Lung (tissue), 12 donors: Measurements from ENCODE around the gene TMEM150B. TPM values are rescaled to one million over a fixed set of nuclear protein-coding genes. Genes with fewer than 3 reads are reported as not detected.

Experiments
- ATAC-seq: fragments of 200-7000 bp; cut with Tn5 transposase; one replicate; pipeline ENCODE4 v1.9.1; 2020; ENCODE audit warnings: moderate number of reproducible peaks; ENCODE audit not compliant: insufficient read depth, low FRiP score
- DNase-seq, 3 donors: peaks; one replicate each; pipeline ENCODE4 v3.0.0-alpha.2; 2013 to 2017
- H3K27ac ChIP-seq, 2 donors: one replicate each; pipeline ENCODE4 v1.5.1; 2013; ENCODE audit warnings: mild to moderate bottlenecking in 2 of 2, moderate library complexity in 2 of 2, control low read depth in 1 of 2, inconsistent platforms in 1 of 2, low read depth in 1 of 2, low read length in 1 of 2
- H3K27me3 ChIP-seq, 3 donors: one replicate each; pipeline ENCODE4 v1.5.1; 2013; ENCODE audit warnings: low read length in 2 of 3; ENCODE audit not compliant: control insufficient read depth in 3 of 3, insufficient read depth in 3 of 3
- H3K36me3 ChIP-seq, 4 donors: one replicate each; pipeline ENCODE4 v1.5.1; 2013; ENCODE audit warnings: low read length in 4 of 4, mild to moderate bottlenecking in 1 of 4, moderate library complexity in 1 of 4; ENCODE audit not compliant: control insufficient read depth in 4 of 4, insufficient read depth in 4 of 4
- H3K4me1 ChIP-seq, 5 donors: one replicate each; pipeline ENCODE4 v1.5.1; 2013; ENCODE audit warnings: low read length in 5 of 5, mild to moderate bottlenecking in 2 of 5, moderate library complexity in 1 of 5; ENCODE audit not compliant: control insufficient read depth in 5 of 5, insufficient read depth in 5 of 5
- H3K4me3 ChIP-seq: one replicate; pipeline ENCODE4 v1.5.1; 2013; ENCODE audit warnings: mild to moderate bottlenecking, control low read depth, moderate library complexity
- H3K9ac ChIP-seq, 2 donors: one replicate each; pipeline ENCODE4 v1.5.1; 2013; ENCODE audit warnings: low read length in 2 of 2, control low read depth in 1 of 2; ENCODE audit not compliant: insufficient read depth in 1 of 2
- H3K9me3 ChIP-seq, 4 donors: one replicate each; pipeline ENCODE4 v1.5.1; 2013; ENCODE audit warnings: low read length in 3 of 4, mild to moderate bottlenecking in 1 of 4, moderate library complexity in 1 of 4; ENCODE audit not compliant: control insufficient read depth in 4 of 4, insufficient read depth in 3 of 4
- CTCF ChIP-seq: IDR thresholded peaks from 2 replicates; pipeline ENCODE4 v1.5.1; 2012; ENCODE audit warnings: mild to moderate bottlenecking; ENCODE audit errors: control extremely low read depth, extremely low read depth
- WGBS, 2 donors: extraction: QIAGEN DNeasy Blood & Tissue Kit; methylation state at CpG; one replicate each; pipeline ENCODE4 v1.1.7; 2013; 5-methylcytosine and 5-hydroxymethylcytosine counted together
- polyA plus RNA-seq, 2 donors: library from polyadenylated mRNA; stranded (reverse); fragments of 200-250 nt; gene quantifications; one replicate each; pipeline ENCODE4 v1.2.1, GENCODE V29; 2013
- total RNA-seq, 2 donors: library from RNA; depleted of rRNA in 1 of 2; stranded (reverse); fragments of >200 nt in 1 of 2; gene quantifications; one replicate each; pipeline ENCODE4 v1.2.1, GENCODE V29; 2014 to 2021
- donor health status: control.
- donor health status: control.
- donor health status: Bipolar disorder and iron deficiency.
- donor health status: healthy.
- donor health status: DM: yes; HTN: yes; CAD: no.

Gene TMEM150B
- total and polyA plus RNA-seq, 4 donors, result 2.3 to 23.0 (median 17.0) TPM

GRCh38 chr19:55358493-55358892 is 33.4 kb upstream of the TMEM150B start:
- Histone ChIP-seq H3K27me3 (peaks cover 0 to 24% (median 7%) of the 10 kb centered on the region in 3 donors), H3K9ac (no peak overlapping the region), H3K36me3 (no peaks in the 10 kb centered on the region), H3K27ac (no peak overlapping the region), H3K4me3 (no peak overlapping the region), H3K4me1 (peaks cover 0 to 6% (median 0%) of the 10 kb centered on the region in 5 donors), H3K9me3 (no peaks in the 10 kb centered on the region)
- no peak for TF ChIP-seq CTCF
- WGBS, 2 donors, result 87 to 91% methylated on average over 16 to 19 of the region's 19 CpGs
- DNase-seq, result no peak
- ATAC-seq, result no peak

GRCh38 chr19:55355213-55355821 is 30.2 kb upstream of the TMEM150B start:
- Histone ChIP-seq H3K4me1 (peaks cover 0 to 11% (median 3%) of the 10 kb centered on the region in 5 donors), H3K9ac (no peak overlapping the region), H3K36me3 (no peaks in the 10 kb centered on the region), H3K27ac (no peak overlapping the region), H3K9me3 (peaks cover 0 to under 1% (median 0%) of the 10 kb centered on the region in 4 donors), H3K27me3 (peaks cover 0 to 45% (median 26%) of the 10 kb centered on the region in 3 donors), H3K4me3 (no peak overlapping the region)
- 35 to 38% methylated on average over 12 to 13 of the region's 13 CpGs for WGBS, 2 donors
- TF ChIP-seq CTCF, result no peak
- DNase-seq, result peak in 2 of 3 donors; percentile 54 to 61
- ATAC-seq, result no peak

- no peak for ATAC-seq
- no peak for DNase-seq
- Histone ChIP-seq H3K36me3 (no peaks in the 10 kb centered on the region), H3K27me3 (peaks cover 0 to 45% (median 26%) of the 10 kb centered on the region in 3 donors), H3K4me1 (peaks cover 0 to 11% (median 3%) of the 10 kb centered on the region in 5 donors), H3K4me3 (no peak within 1 kb of the TSS), H3K9me3 (peaks cover 0 to 3% (median 0%) of the 10 kb centered on the region in 4 donors), H3K27ac (no peak within 1 kb of the TSS), H3K9ac (peak within 1 kb of the TSS in 1 of 2 donors; percentile 5)
- 3% methylated on average over 24 to 41 of the region's 43 CpGs for WGBS, 2 donors
- TF ChIP-seq CTCF, result no peak
Measured at GRCh38 chr19:55354698-55355212, 29.6 kb upstream of the TMEM150B start, which contains the start of gene COX6B2. TSS of gene COX6B2 (minus strand) at chr19:55354719. CDS start at chr19:55354521, 198 bp downstream.
